ENCODE data around the gene EEA1. TPM values are rescaled to one million over a fixed set of nuclear protein-coding genes. Genes with fewer than 3 reads are reported as not detected.

Gene EEA1
- polyA plus RNA-seq, 1 donor from 2014 or later: 5.6 TPM

DNA sequence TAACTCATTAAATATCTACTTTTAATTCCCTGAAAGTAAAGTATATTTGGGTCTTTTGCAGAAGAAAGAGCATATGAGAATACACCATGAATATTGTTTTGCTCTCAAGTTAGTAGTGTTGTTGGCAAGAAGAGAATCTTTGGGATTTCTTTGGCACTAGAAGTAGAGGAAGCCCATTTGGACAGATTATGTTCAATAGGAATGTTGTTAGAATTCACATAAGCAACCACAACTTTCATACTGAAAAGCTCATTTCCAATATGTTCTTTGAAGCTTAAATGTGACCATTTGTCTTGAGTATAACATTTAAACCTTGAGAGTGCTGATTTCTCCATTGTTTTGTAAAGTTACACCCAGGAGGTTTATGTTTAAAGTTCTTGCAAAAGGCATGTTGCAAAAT lies 188.7 kb downstream of the EEA1 start:
- Histone ChIP-seq H3K9me2 (ENCODE audit: insufficient read depth, low read length) (no peaks in the 10 kb centered on the region), H3K27ac (ENCODE audit: low read length) (no peak overlapping the region), H3K4me3 (ENCODE audit: low read length) (no peak overlapping the region), H2AFZ (ENCODE audit: low read depth, low read length) (no peak overlapping the region), H3F3A (ENCODE audit: insufficient read depth, low read length, poor library complexity, severe bottlenecking) (no peaks in the 10 kb centered on the region), H3K9ac (ENCODE audit: low read length) (no peak overlapping the region), H3K9me3 (ENCODE audit: low read length) (no peaks in the 10 kb centered on the region), H3K27me3 (ENCODE audit: insufficient read depth, low read depth, low read length) (no peaks in the 10 kb centered on the region), H3K4me2 (ENCODE audit: low read length) (no peak overlapping the region), H3K36me3 (ENCODE audit: insufficient read depth, low read length) (no peaks in the 10 kb centered on the region), H3K79me2 (replicated peaks; ENCODE audit: insufficient read depth, low read length) (no peaks in the 10 kb centered on the region), H4K20me1 (ENCODE audit: insufficient read depth) (no peaks in the 10 kb centered on the region)
- TF ChIP-seq SMC3 (conservative IDR thresholded peaks at IDR 0.05; ENCODE audit: poor library complexity) (no peak), MXI1 (conservative IDR thresholded peaks at IDR 0.05; ENCODE audit: poor library complexity, severe bottlenecking) (no peak), EZH2 (IDR thresholded peaks at IDR 0.05; ENCODE audit: borderline replicate concordance, insufficient read depth, low read length, poor library complexity, severe bottlenecking) (no peak), REST (IDR thresholded peaks at IDR 0.05; ENCODE audit: borderline replicate concordance) (no peak), RAD21 (conservative IDR thresholded peaks at IDR 0.05) (no peak), EP300 (conservative IDR thresholded peaks at IDR 0.05; ENCODE audit: poor library complexity, severe bottlenecking) (no peak), POLR2AphosphoS5 (IDR thresholded peaks at IDR 0.05) (no peak), TAF1 (IDR thresholded peaks at IDR 0.05; ENCODE audit: low read depth) (no peak)
- TF ChIP-seq, protein P1, sequence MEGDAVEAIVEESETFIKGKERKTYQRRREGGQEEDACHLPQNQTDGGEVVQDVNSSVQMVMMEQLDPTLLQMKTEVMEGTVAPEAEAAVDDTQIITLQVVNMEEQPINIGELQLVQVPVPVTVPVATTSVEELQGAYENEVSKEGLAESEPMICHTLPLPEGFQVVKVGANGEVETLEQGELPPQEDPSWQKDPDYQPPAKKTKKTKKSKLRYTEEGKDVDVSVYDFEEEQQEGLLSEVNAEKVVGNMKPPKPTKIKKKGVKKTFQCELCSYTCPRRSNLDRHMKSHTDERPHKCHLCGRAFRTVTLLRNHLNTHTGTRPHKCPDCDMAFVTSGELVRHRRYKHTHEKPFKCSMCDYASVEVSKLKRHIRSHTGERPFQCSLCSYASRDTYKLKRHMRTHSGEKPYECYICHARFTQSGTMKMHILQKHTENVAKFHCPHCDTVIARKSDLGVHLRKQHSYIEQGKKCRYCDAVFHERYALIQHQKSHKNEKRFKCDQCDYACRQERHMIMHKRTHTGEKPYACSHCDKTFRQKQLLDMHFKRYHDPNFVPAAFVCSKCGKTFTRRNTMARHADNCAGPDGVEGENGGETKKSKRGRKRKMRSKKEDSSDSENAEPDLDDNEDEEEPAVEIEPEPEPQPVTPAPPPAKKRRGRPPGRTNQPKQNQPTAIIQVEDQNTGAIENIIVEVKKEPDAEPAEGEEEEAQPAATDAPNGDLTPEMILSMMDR (IDR thresholded peaks at IDR 0.05; ENCODE audit: poor library complexity, severe bottlenecking): no peak

GRCh38 chr12:92739113-92739512 lies 190.0 kb downstream of the EEA1 start:
- no peak overlapping the region for H2AFZ ChIP-seq (ENCODE audit: low read depth, low read length)
- H3K36me3 ChIP-seq (ENCODE audit: insufficient read depth, low read length): no peaks in the 10 kb centered on the region

More at GRCh38 chr12:92739113-92739512, 190.0 kb downstream of the EEA1 start:
- Histone ChIP-seq H3K9me2 (ENCODE audit: insufficient read depth, low read length) (no peaks in the 10 kb centered on the region), H3K27ac (ENCODE audit: low read length) (no peak overlapping the region), H3K4me2 (ENCODE audit: low read length) (no peak overlapping the region), H3F3A (ENCODE audit: insufficient read depth, low read length, poor library complexity, severe bottlenecking) (no peaks in the 10 kb centered on the region), H3K9ac (ENCODE audit: low read length) (no peak overlapping the region), H3K27me3 (ENCODE audit: insufficient read depth, low read depth, low read length) (no peaks in the 10 kb centered on the region), H3K4me3 (ENCODE audit: low read length) (no peak overlapping the region), H3K79me2 (replicated peaks; ENCODE audit: insufficient read depth, low read length) (no peaks in the 10 kb centered on the region), H4K20me1 (ENCODE audit: insufficient read depth) (no peaks in the 10 kb centered on the region), H3K9me3 (ENCODE audit: low read length) (no peaks in the 10 kb centered on the region)
- TF ChIP-seq EP300 (conservative IDR thresholded peaks at IDR 0.05; ENCODE audit: poor library complexity, severe bottlenecking): no peak
- no peak for TF ChIP-seq POLR2AphosphoS5 (IDR thresholded peaks at IDR 0.05)
- TF ChIP-seq RAD21 (conservative IDR thresholded peaks at IDR 0.05): no peak
- no peak for TF ChIP-seq EZH2 (IDR thresholded peaks at IDR 0.05; ENCODE audit: borderline replicate concordance, insufficient read depth, low read length, poor library complexity, severe bottlenecking)
- TF ChIP-seq REST (IDR thresholded peaks at IDR 0.05; ENCODE audit: borderline replicate concordance): no peak
- TF ChIP-seq MXI1 (conservative IDR thresholded peaks at IDR 0.05; ENCODE audit: poor library complexity, severe bottlenecking): no peak
- no peak for TF ChIP-seq SMC3 (conservative IDR thresholded peaks at IDR 0.05; ENCODE audit: poor library complexity)
- TF ChIP-seq, protein P1 (IDR thresholded peaks at IDR 0.05; ENCODE audit: poor library complexity, severe bottlenecking): no peak
- no peak for TF ChIP-seq TAF1 (IDR thresholded peaks at IDR 0.05; ENCODE audit: low read depth)

All from neural cell (in vitro differentiated cells).